ENCODE results near the gene AADACL4.
"Not testable (repeated sequence)": the region's sequence is repeated elsewhere in the genome, so short reads cannot be mapped to it uniquely, and the experiment has no call there.

Gene AADACL4

DNA sequence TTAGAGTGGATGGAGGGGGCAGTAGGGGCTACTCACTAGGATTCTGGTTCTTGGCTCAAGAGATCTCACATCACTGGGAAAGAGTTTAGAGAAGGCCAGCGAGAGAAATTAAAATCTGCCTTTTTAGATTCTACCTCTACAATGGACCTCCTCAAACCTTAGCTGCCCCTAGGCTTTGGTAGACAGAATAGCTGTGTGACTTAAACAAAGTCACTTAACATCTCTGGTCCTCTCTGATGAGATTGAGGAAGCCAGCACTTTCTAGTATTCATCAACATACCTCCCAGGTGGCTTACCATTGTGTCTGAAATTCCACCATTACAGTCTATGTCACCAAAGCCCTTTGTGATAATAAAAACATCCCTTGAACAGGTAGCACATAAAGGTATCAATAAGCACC is 18.7 kb downstream of the AADACL4 start:
- no peak overlapping the region for H3K9ac ChIP-seq (ENCODE audit: low read depth, low read length)
- H3K4me3 ChIP-seq (ENCODE audit: low read depth, low read length) = no peak overlapping the region
- no peaks in the 10 kb centered on the region for H3K27me3 ChIP-seq (ENCODE audit: control insufficient read depth, insufficient read depth, low read length)
- no peaks in the 10 kb centered on the region for H3K36me3 ChIP-seq (ENCODE audit: control insufficient read depth, insufficient read depth, low read length)
- H3K9me3 ChIP-seq (ENCODE audit: control insufficient read depth, insufficient read depth, low read length) = no peaks in the 10 kb centered on the region
- no peak overlapping the region for H3K27ac ChIP-seq (ENCODE audit: low read depth, low read length)
- no peaks in the 10 kb centered on the region for H3K4me1 ChIP-seq (ENCODE audit: control insufficient read depth, insufficient read depth, low read length)

DNA sequence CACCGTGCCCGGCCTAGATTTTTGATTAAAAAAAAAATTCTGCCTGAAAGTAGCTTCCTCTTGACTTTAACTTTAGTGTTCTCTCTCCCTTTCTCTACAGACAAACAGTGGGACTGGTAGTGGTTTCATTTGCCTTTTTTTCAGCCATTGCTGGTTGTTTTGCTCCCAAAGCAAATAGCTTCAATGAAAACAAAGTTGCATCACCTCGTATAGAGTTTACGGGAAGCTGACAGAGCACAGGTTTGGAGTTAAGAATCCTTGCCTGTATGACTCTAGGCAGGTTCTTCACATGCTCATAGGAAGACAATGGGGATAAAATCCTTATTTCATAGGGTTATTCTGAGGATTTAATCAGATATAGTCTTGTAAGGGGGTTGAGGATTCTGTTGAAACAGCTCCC is 21.6 kb downstream of the AADACL4 start:
- Histone ChIP-seq H3K9ac (ENCODE audit: low read depth, low read length) (no peak overlapping the region), H3K9me3 (ENCODE audit: control insufficient read depth, insufficient read depth, low read length) (0 out of 2 replicates have a peak, but pooled peaks cover 4% of the 10 kb centered on the region), H3K27me3 (ENCODE audit: control insufficient read depth, insufficient read depth, low read length) (no peaks in the 10 kb centered on the region), H3K4me1 (ENCODE audit: control insufficient read depth, insufficient read depth, low read length) (no peaks in the 10 kb centered on the region), H3K4me3 (ENCODE audit: low read depth, low read length) (no peak overlapping the region), H3K36me3 (ENCODE audit: control insufficient read depth, insufficient read depth, low read length) (no peaks in the 10 kb centered on the region), H3K27ac (ENCODE audit: low read depth, low read length) (no peak overlapping the region)

DNA sequence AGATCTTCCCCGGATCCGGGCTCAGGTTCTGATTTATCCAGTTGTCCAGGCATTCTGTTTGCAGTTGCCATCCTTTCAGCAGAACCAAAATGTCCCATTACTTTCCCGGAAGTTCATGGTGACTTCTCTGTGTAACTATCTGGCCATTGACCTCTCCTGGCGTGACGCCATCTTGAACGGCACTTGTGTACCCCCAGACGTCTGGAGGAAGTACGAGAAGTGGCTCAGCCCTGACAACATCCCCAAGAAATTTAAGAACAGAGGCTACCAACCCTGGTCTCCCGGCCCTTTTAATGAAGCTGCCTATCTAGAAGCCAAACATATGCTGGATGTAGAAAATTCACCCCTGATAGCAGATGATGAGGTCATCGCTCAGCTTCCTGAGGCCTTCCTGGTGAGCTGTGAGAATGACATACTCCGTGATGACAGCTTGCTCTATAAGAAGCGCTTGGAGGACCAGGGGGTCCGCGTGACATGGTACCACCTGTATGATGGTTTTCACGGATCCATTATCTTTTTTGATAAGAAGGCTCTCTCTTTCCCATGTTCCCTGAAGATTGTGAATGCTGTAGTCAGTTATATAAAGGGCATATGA is 22.4 kb downstream of the AADACL4 start:
- no peaks in the 10 kb centered on the region for H3K27me3 ChIP-seq (ENCODE audit: control insufficient read depth, insufficient read depth, low read length)
- H3K4me3 ChIP-seq (ENCODE audit: low read depth, low read length) = no peak overlapping the region
- no peaks in the 10 kb centered on the region for H3K4me1 ChIP-seq (ENCODE audit: control insufficient read depth, insufficient read depth, low read length)
- no peak overlapping the region for H3K9ac ChIP-seq (ENCODE audit: low read depth, low read length)
- no peaks in the 10 kb centered on the region for H3K36me3 ChIP-seq (ENCODE audit: control insufficient read depth, insufficient read depth, low read length)
- H3K9me3 ChIP-seq (ENCODE audit: control insufficient read depth, insufficient read depth, low read length) = 0 out of 2 replicates have a peak, but pooled peaks cover 4% of the 10 kb centered on the region
- no peak overlapping the region for H3K27ac ChIP-seq (ENCODE audit: low read depth, low read length)

DNA sequence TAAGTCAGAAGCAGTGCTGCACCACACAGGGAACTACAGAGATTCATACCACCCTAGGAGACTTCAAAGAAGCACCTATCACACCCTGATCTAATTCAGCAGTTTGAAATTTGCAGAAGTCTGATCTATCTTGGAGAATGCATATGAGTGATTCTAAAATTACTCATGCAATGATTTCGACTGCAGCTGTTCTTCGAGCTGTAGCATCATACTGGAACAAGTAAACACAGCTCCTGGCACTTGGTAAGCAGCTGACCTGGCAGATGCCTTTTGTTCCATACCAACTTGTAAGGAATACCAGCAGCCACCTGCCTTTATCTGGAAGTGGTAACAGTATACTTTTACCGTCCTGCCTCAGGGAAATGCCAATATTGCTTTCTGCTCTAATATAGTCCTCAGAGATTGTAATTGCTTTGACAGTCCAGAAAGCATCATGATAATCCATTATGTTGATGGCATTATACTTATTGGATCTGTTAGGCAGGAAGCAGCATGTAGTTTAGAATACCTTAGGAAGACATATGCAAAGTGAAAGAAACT is 25.7 kb downstream of the AADACL4 start:
- 0 out of 2 replicates have a peak, but pooled peaks cover 4% of the 10 kb centered on the region for H3K9me3 ChIP-seq (ENCODE audit: control insufficient read depth, insufficient read depth, low read length)
- no peaks in the 10 kb centered on the region for H3K36me3 ChIP-seq (ENCODE audit: control insufficient read depth, insufficient read depth, low read length)
- H3K4me3 ChIP-seq (ENCODE audit: low read depth, low read length) = no peak overlapping the region
- H3K9ac ChIP-seq (ENCODE audit: low read depth, low read length) = no peak overlapping the region
- no peaks in the 10 kb centered on the region for H3K27me3 ChIP-seq (ENCODE audit: control insufficient read depth, insufficient read depth, low read length)
- no peaks in the 10 kb centered on the region for H3K4me1 ChIP-seq (ENCODE audit: control insufficient read depth, insufficient read depth, low read length)
- H3K27ac ChIP-seq (ENCODE audit: low read depth, low read length) = no peak overlapping the region

DNA sequence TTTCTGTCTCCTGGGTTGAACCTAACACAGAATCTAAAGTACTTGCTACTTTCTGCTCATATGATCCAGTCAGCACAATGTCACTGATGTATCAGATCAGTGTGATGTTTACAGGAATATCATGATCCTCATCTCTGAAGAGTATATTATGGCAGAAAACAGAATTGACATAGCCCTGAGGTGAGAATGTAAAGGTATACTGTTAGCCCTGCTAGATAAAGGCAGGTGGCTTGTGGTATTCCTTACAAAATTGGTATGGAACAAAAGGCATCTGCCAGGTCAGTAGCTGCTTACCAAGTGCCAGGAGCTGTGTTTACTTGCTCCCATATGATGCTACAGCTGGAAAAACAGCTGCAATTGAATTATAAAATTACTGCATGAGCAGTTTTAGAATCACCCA is 30.5 kb downstream of the AADACL4 start:
- H3K27ac ChIP-seq (ENCODE audit: low read depth, low read length) = no peak overlapping the region
- no peak overlapping the region for H3K4me3 ChIP-seq (ENCODE audit: low read depth, low read length)
- H3K9me3 ChIP-seq (ENCODE audit: control insufficient read depth, insufficient read depth, low read length) = no peaks in the 10 kb centered on the region
- no peaks in the 10 kb centered on the region for H3K36me3 ChIP-seq (ENCODE audit: control insufficient read depth, insufficient read depth, low read length)
- H3K4me1 ChIP-seq (ENCODE audit: control insufficient read depth, insufficient read depth, low read length) = no peaks in the 10 kb centered on the region
- no peaks in the 10 kb centered on the region for H3K27me3 ChIP-seq (ENCODE audit: control insufficient read depth, insufficient read depth, low read length)
- H3K9ac ChIP-seq (ENCODE audit: low read depth, low read length) = no peak overlapping the region

DNA sequence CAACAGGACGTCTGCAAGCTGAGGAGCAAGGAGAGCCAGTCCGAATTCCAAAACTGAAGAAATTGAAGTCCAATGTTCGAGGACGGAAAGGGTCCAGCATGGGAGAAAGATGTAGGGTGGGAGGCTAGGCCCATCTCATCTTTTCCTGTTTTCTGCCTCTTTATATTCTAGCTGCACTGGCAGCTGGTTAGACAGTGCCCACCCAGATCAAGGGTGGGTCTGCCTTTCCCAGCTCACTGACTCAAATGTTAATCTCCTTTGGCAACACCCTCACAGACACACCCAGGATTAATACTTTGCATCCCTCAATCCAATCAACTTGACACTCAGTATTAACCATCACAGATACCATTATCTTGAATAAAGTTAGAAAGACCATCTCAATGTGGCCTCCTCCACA is 32.2 kb downstream of the AADACL4 start:
- H3K4me3 ChIP-seq (ENCODE audit: low read depth, low read length); H3K36me3 ChIP-seq (ENCODE audit: control insufficient read depth, insufficient read depth, low read length); H3K27me3 ChIP-seq (ENCODE audit: control insufficient read depth, insufficient read depth, low read length); H3K9me3 ChIP-seq (ENCODE audit: control insufficient read depth, insufficient read depth, low read length); H3K9ac ChIP-seq (ENCODE audit: low read depth, low read length); H3K4me1 ChIP-seq (ENCODE audit: control insufficient read depth, insufficient read depth, low read length); H3K27ac ChIP-seq (ENCODE audit: low read depth, low read length): not testable (repeated sequence)

DNA sequence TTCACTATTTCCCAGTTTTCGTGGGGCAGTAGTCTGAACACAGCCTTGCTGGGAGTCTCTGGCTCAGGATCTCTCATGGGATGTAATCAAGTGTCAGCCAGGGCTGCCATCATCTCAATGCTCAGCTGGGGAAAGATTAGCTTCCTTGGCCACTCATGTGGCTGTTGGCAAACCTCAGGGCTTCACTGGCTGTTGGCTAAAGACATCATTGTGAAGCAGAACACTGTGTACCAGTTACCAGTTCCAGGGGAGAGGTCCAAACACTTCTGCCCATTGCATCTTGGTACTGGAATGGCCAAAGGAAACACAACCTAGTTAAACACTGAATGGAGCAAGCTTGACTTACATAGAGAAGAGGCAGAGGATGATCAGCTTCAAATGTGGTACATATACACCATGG is 33.7 kb downstream of the AADACL4 start:
- H3K9ac ChIP-seq (ENCODE audit: low read depth, low read length) = no peak overlapping the region
- no peak overlapping the region for H3K4me3 ChIP-seq (ENCODE audit: low read depth, low read length)
- no peaks in the 10 kb centered on the region for H3K27me3 ChIP-seq (ENCODE audit: control insufficient read depth, insufficient read depth, low read length)
- no peaks in the 10 kb centered on the region for H3K36me3 ChIP-seq (ENCODE audit: control insufficient read depth, insufficient read depth, low read length)
- no peak overlapping the region for H3K27ac ChIP-seq (ENCODE audit: low read depth, low read length)
- no peaks in the 10 kb centered on the region for H3K9me3 ChIP-seq (ENCODE audit: control insufficient read depth, insufficient read depth, low read length)
- no peaks in the 10 kb centered on the region for H3K4me1 ChIP-seq (ENCODE audit: control insufficient read depth, insufficient read depth, low read length)

DNA sequence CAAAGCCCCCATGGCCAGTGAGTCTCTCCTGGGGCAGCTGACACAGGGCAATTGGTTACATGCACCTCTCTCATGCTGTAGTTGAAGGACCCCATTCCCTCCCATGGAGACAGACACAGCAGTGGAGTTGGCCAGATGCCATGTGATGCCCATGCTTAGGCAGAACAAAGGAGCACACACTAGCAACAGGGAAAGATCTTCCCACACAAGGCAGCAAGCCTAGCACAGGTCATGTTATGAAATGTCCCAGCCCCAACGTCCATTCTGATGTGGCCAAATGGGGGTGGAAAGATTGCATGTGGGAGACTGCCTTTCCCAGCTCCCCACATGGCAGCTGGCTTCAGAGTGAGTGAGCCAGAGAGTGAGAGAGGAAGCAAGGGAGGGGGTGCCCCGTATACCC is 34.5 kb downstream of the AADACL4 start:
- no peaks in the 10 kb centered on the region for H3K4me1 ChIP-seq (ENCODE audit: control insufficient read depth, insufficient read depth, low read length)
- H3K27me3 ChIP-seq (ENCODE audit: control insufficient read depth, insufficient read depth, low read length) = no peaks in the 10 kb centered on the region
- no peak overlapping the region for H3K9ac ChIP-seq (ENCODE audit: low read depth, low read length)
- no peak overlapping the region for H3K4me3 ChIP-seq (ENCODE audit: low read depth, low read length)
- H3K36me3 ChIP-seq (ENCODE audit: control insufficient read depth, insufficient read depth, low read length) = no peaks in the 10 kb centered on the region
- no peaks in the 10 kb centered on the region for H3K9me3 ChIP-seq (ENCODE audit: control insufficient read depth, insufficient read depth, low read length)
- H3K27ac ChIP-seq (ENCODE audit: low read depth, low read length) = no peak overlapping the region

DNA sequence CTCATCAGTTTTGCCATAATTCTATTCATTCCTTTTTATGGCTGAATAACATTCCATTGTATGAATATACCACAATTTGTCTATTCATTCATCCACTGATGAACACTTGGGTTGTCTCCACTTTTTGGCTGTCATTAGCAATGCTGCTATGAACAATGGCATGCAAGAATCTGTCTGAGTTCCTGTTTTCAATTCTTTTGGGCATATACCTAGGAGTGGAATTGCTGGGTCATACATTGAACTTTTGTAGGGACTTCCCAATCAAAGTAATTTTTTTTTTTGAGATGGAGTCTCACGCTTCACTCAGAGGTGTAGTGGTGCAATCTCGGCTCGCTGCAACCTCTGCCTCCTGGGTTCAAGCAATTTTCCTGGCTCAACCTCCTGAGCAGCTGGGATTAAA is 34.9 kb downstream of the AADACL4 start:
- Histone ChIP-seq H3K4me1 (ENCODE audit: control insufficient read depth, insufficient read depth, low read length) (no peaks in the 10 kb centered on the region), H3K9ac (ENCODE audit: low read depth, low read length) (no peak overlapping the region), H3K27me3 (ENCODE audit: control insufficient read depth, insufficient read depth, low read length) (no peaks in the 10 kb centered on the region), H3K36me3 (ENCODE audit: control insufficient read depth, insufficient read depth, low read length) (no peaks in the 10 kb centered on the region), H3K4me3 (ENCODE audit: low read depth, low read length) (no peak overlapping the region), H3K9me3 (ENCODE audit: control insufficient read depth, insufficient read depth, low read length) (no peaks in the 10 kb centered on the region), H3K27ac (ENCODE audit: low read depth, low read length) (no peak overlapping the region)

DNA sequence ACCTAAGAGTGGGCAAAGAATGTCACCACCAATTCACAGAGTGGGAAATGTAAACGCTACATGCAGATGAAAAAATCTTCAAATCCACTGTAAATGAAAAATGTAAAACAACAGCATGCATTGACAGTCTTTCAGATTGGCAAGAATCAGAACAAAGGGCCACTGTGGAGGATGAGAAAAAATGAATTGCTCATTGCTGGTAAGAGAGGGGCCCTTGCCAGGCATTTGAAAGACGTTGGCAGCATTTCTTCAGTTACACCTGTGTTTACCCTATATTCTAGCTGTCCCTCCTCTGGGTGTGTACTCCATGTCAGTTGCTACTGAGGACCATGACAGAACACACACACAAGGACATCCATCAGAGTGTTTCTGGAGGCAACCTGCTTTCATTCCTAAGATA is 46.3 kb downstream of the AADACL4 start:
- no peaks in the 10 kb centered on the region for H3K36me3 ChIP-seq (ENCODE audit: control insufficient read depth, insufficient read depth, low read length)
- H3K9me3 ChIP-seq (ENCODE audit: control insufficient read depth, insufficient read depth, low read length) = no peaks in the 10 kb centered on the region
- no peak overlapping the region for H3K27ac ChIP-seq (ENCODE audit: low read depth, low read length)
- no peak overlapping the region for H3K4me3 ChIP-seq (ENCODE audit: low read depth, low read length)
- no peaks in the 10 kb centered on the region for H3K4me1 ChIP-seq (ENCODE audit: control insufficient read depth, insufficient read depth, low read length)
- H3K9ac ChIP-seq (ENCODE audit: low read depth, low read length) = no peak overlapping the region
- H3K27me3 ChIP-seq (ENCODE audit: control insufficient read depth, insufficient read depth, low read length) = no peaks in the 10 kb centered on the region

DNA sequence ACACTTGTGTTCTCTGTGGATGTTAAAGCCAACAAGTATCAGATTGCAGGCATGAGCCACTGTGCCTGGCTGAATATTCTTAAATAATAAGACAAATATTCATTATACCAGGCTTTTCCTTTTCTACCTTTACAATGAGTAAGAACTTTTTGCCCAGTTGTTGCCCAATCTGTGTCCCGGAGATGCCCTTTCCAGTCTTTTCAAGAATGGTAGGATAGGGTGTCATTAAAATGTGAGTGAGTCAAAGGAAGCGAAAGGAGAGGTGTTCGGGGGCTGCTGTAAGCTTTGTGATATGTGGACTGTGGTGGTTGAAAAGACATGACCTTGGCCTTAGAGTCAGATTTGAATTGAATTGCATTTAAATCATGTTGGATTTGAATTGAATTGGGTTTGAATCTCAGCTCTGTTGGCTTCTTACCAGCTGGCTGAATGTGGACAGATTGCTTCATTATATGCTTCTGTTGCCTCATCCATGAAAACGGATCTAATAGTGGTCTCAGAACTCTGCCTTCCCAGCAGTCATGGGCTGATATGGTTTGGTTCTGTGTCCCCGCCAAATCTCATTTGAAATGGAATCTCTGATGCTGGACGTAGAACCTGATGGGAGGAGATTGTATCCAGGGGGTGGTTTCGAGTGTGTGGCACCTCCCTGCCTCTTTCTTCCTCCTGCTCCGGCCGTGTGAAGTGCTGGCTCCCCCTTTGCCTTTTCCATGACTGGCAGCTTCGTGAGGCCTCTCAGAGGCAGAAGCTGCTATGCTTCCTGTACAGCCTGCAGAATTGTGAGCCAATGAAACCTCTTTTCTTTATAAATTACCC is 49.3 kb downstream of the AADACL4 start:
- no peaks in the 10 kb centered on the region for H3K9me3 ChIP-seq (ENCODE audit: control insufficient read depth, insufficient read depth, low read length)
- H3K4me1 ChIP-seq (ENCODE audit: control insufficient read depth, insufficient read depth, low read length) = no peaks in the 10 kb centered on the region
- no peaks in the 10 kb centered on the region for H3K27me3 ChIP-seq (ENCODE audit: control insufficient read depth, insufficient read depth, low read length)
- H3K27ac ChIP-seq (ENCODE audit: low read depth, low read length) = no peak overlapping the region
- no peak overlapping the region for H3K9ac ChIP-seq (ENCODE audit: low read depth, low read length)
- H3K4me3 ChIP-seq (ENCODE audit: low read depth, low read length) = no peak overlapping the region
- H3K36me3 ChIP-seq (ENCODE audit: control insufficient read depth, insufficient read depth, low read length) = no peaks in the 10 kb centered on the region
